GM18526 (cell line): Measurements from ENCODE around the gene MPP3.

Source experiments
- POLR2A ChIP-seq: IDR thresholded peaks from 3 replicates; pipeline ENCODE4 v1.6.1; 2011; ENCODE audit not compliant: insufficient read length; ENCODE audit errors: extremely low read depth

Gene MPP3

GRCh38 chr17:43846221-43846712, 13.3 kb upstream of the MPP3 start:
- TF ChIP-seq POLR2A = no peak

GRCh38 chr17:43845766-43846165, 12.8 kb upstream of the MPP3 start:
- no peak for TF ChIP-seq POLR2A

GRCh38 chr17:43844241-43844640, 11.3 kb upstream of the MPP3 start:
- TF ChIP-seq POLR2A = no peak

GRCh38 chr17:43842975-43843325, 10.0 kb upstream of the MPP3 start:
- TF ChIP-seq POLR2A = no peak

- no peak for TF ChIP-seq POLR2A
Observed at GRCh38 chr17:43841282-43841681, 8.3 kb upstream of the MPP3 start.

GRCh38 chr17:43840814-43841213, 7.9 kb upstream of the MPP3 start:
- no peak for TF ChIP-seq POLR2A

- TF ChIP-seq POLR2A = no peak
Observed at GRCh38 chr17:43839670-43840108, 6.7 kb upstream of the MPP3 start.

- TF ChIP-seq POLR2A = no peak
Observed at GRCh38 chr17:43834106-43834505, 1.2 kb upstream of the MPP3 start.

GRCh38 chr17:43832168-43832975, 574 bp downstream of the MPP3 start:
- TF ChIP-seq POLR2A = no peak

GRCh38 chr17:43831633-43832032, 1.3 kb downstream of the MPP3 start:
- no peak for TF ChIP-seq POLR2A

- no peak for TF ChIP-seq POLR2A
Observed at GRCh38 chr17:43830510-43831140, 2.3 kb downstream of the MPP3 start.

GRCh38 chr17:43829738-43830137, 3.2 kb downstream of the MPP3 start:
- no peak for TF ChIP-seq POLR2A

GRCh38 chr17:43827596-43827995, 5.3 kb downstream of the MPP3 start:
- TF ChIP-seq POLR2A = no peak

GRCh38 chr17:43826206-43826605, 6.7 kb downstream of the MPP3 start:
- TF ChIP-seq POLR2A = no peak

GRCh38 chr17:43825567-43825966, 7.4 kb downstream of the MPP3 start:
- no peak for TF ChIP-seq POLR2A

- no peak for TF ChIP-seq POLR2A
Observed at GRCh38 chr17:43823350-43824084, 9.4 kb downstream of the MPP3 start.
